ENCODE results near the gene NSUN7. TPM values are rescaled to one million over a fixed set of nuclear protein-coding genes. Genes with fewer than 3 reads are reported as not detected.

NSUN7 gene
- total RNA-seq, 2 experiments from 2014 or later, result 0.14 to 0.39 TPM

GRCh38 chr4:40730091-40730679 lies 19.6 kb upstream of the NSUN7 start:
- Mint-ChIP-seq H3K9me3 (no peaks in the 10 kb centered on the region), H3K4me3 (no peak overlapping the region), H3K27me3 (peaks cover 4% of the 10 kb centered on the region), H3K36me3 (ENCODE audit: low read depth) (no peaks in the 10 kb centered on the region), H3K4me1 (ENCODE audit: low read depth) (no peaks in the 10 kb centered on the region), H3K27ac (no peak overlapping the region)
- no peaks in the 10 kb centered on the region for H3K9me3 ChIP-seq (ENCODE audit: control insufficient read depth in 1 of 2, insufficient read depth in 1 of 2, low read length in 2 of 2)
- TF ChIP-seq CTCF (IDR thresholded peaks at IDR 0.05), result no peak
- H3K4me3 ChIP-seq (ENCODE audit: low read length), result no peak overlapping the region
- H3K27ac ChIP-seq (ENCODE audit: low read depth in 1 of 2, low read length in 2 of 2), result no peak overlapping the region
- DNase-seq, result no peak
- no peaks in the 10 kb centered on the region for H3K4me1 ChIP-seq (ENCODE audit: insufficient read depth, low read length)
- ChIA-PET POLR2A (no interaction called here), CTCF (no interaction called here)
- peaks cover 0 to 3% of the 10 kb centered on the region in 2 experiments for H3K27me3 ChIP-seq (ENCODE audit: control insufficient read depth in 1 of 2, insufficient read depth in 2 of 2, low read length in 2 of 2)
- H3K36me3 ChIP-seq (ENCODE audit: insufficient read depth, low read length), result no peaks in the 10 kb centered on the region
- intact Hi-C loops (cut with DNase I, micrococcal nuclease), result loop anchor here in 1 of 2 experiments (10.0 kb wide), 1 partner anchor 165 kb away; no protein-coding TSS in a partner anchor
- no peak for ATAC-seq (ENCODE audit: poor library complexity)

GRCh38 chr4:40731361-40731760 lies 18.4 kb upstream of the NSUN7 start:
- Histone ChIP-seq H3K36me3 (ENCODE audit: insufficient read depth, low read length) (no peaks in the 10 kb centered on the region), H3K4me1 (ENCODE audit: insufficient read depth, low read length) (no peaks in the 10 kb centered on the region), H3K9me3 (ENCODE audit: control insufficient read depth in 1 of 2, insufficient read depth in 1 of 2, low read length in 2 of 2) (no peaks in the 10 kb centered on the region), H3K4me3 (ENCODE audit: low read length) (no peak overlapping the region), H3K27me3 (ENCODE audit: control insufficient read depth in 1 of 2, insufficient read depth in 2 of 2, low read length in 2 of 2) (peaks cover 0 to 3% of the 10 kb centered on the region in 2 experiments), H3K27ac (ENCODE audit: low read depth in 1 of 2, low read length in 2 of 2) (no peak overlapping the region)
- Mint-ChIP-seq H3K4me3 (no peak overlapping the region), H3K27me3 (peaks cover 4% of the 10 kb centered on the region), H3K27ac (no peak overlapping the region), H3K9me3 (no peaks in the 10 kb centered on the region), H3K36me3 (ENCODE audit: low read depth) (no peaks in the 10 kb centered on the region), H3K4me1 (ENCODE audit: low read depth) (no peaks in the 10 kb centered on the region)
- POLR2A ChIA-PET, result interaction anchor here (0.7 kb wide), 1 partner anchor 1614 kb away, joined by 4 read pairs; no protein-coding TSS in a partner anchor
- no peak for ATAC-seq (ENCODE audit: poor library complexity)
- TF ChIP-seq CTCF (IDR thresholded peaks at IDR 0.05), result no peak
- DNase-seq, result no peak
- intact Hi-C loops (cut with DNase I, micrococcal nuclease), result loop anchor here in 1 of 2 experiments (10.0 kb wide), 1 partner anchor 163 kb away; no protein-coding TSS in a partner anchor
- CTCF ChIA-PET, result no interaction called here

- peaks cover 0 to 3% of the 10 kb centered on the region in 2 experiments for H3K27me3 ChIP-seq (ENCODE audit: control insufficient read depth in 1 of 2, insufficient read depth in 2 of 2, low read length in 2 of 2)
- TF ChIP-seq CTCF (IDR thresholded peaks at IDR 0.05), result no peak
- peak in 3 of 14 experiments; percentile 10 to 50 (median 49) for DNase-seq
- Mint-ChIP-seq H3K36me3 (ENCODE audit: low read depth) (no peaks in the 10 kb centered on the region), H3K9me3 (no peaks in the 10 kb centered on the region), H3K27ac (no peak overlapping the region), H3K4me3 (no peak overlapping the region), H3K4me1 (ENCODE audit: low read depth) (no peaks in the 10 kb centered on the region), H3K27me3 (peaks cover 4% of the 10 kb centered on the region)
- no peaks in the 10 kb centered on the region for H3K4me1 ChIP-seq (ENCODE audit: insufficient read depth, low read length)
- intact Hi-C loops (cut with DNase I, micrococcal nuclease), result loop anchor here in 1 of 2 experiments (10.0 kb wide), 1 partner anchor 163 kb away; no protein-coding TSS in a partner anchor
- no peak overlapping the region for H3K27ac ChIP-seq (ENCODE audit: low read depth in 1 of 2, low read length in 2 of 2)
- no peaks in the 10 kb centered on the region for H3K36me3 ChIP-seq (ENCODE audit: insufficient read depth, low read length)
- CTCF ChIA-PET, result no interaction called here
- no peaks in the 10 kb centered on the region for H3K9me3 ChIP-seq (ENCODE audit: control insufficient read depth in 1 of 2, insufficient read depth in 1 of 2, low read length in 2 of 2)
- POLR2A ChIA-PET, result interaction anchor here (0.7 kb wide), 1 partner anchor 1614 kb away, joined by 4 read pairs; no protein-coding TSS in a partner anchor
- H3K4me3 ChIP-seq (ENCODE audit: low read length), result no peak overlapping the region
- no peak for ATAC-seq (ENCODE audit: poor library complexity)
These were observed 17.9 kb upstream of the NSUN7 start for GRCh38 chr4:40731792-40732245.

Data from CD4-positive, alpha-beta T cell (primary cell).